Gastroesophageal sphincter (tissue), 3 donors: Measurements from ENCODE around the gene ZC3H12C.

Experiments
- EP300 ChIP-seq: sonication (generic); formaldehyde crosslinking; IDR thresholded peaks from one replicate; pipeline ENCODE4 v1.6.1; 2017; ENCODE audit warnings: antibody characterized with exemption, mild to moderate bottlenecking
- POLR2A ChIP-seq, 2 donors: fragments of 450-650 bp; IDR thresholded peaks; one replicate each; pipeline ENCODE4 v1.6.1; 2017; ENCODE audit warnings: antibody characterized with exemption in 2 of 2, mild to moderate bottlenecking in 2 of 2, moderate library complexity in 1 of 2
- TF ChIP-seq, protein P1 (sequence below), 4 experiments: fragments of 200-600 bp in 2 of 4; fragments of 450-650 bp in 2 of 4; sonication (generic) in 1 of 4; IDR thresholded peaks; one replicate each; pipeline ENCODE4 v1.5.1; 2017 to 2019; ENCODE audit warnings: antibody characterized with exemption in 4 of 4, mild to moderate bottlenecking in 2 of 4, moderate library complexity in 2 of 4

DNA sequence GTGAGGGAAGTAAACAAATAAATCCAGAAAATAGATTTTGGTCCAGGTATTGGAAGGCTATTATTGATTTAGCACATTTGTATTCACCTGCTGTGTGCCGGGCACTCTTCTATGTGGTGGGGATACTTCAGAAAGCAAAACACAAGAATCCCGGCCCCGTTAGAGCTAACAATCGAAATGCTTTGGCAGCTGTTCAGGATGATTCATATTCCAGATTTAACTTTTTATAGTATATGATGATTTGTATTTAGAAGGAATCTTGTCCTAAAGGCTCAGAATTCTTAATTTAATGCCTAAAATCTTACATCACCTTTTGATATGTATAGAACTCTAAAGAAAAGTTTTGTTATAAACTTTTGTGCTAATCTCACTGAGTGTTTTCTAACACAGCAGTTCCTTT is 28.0 kb downstream of the ZC3H12C start:
- no peak for TF ChIP-seq EP300
- TF ChIP-seq, protein P1, sequence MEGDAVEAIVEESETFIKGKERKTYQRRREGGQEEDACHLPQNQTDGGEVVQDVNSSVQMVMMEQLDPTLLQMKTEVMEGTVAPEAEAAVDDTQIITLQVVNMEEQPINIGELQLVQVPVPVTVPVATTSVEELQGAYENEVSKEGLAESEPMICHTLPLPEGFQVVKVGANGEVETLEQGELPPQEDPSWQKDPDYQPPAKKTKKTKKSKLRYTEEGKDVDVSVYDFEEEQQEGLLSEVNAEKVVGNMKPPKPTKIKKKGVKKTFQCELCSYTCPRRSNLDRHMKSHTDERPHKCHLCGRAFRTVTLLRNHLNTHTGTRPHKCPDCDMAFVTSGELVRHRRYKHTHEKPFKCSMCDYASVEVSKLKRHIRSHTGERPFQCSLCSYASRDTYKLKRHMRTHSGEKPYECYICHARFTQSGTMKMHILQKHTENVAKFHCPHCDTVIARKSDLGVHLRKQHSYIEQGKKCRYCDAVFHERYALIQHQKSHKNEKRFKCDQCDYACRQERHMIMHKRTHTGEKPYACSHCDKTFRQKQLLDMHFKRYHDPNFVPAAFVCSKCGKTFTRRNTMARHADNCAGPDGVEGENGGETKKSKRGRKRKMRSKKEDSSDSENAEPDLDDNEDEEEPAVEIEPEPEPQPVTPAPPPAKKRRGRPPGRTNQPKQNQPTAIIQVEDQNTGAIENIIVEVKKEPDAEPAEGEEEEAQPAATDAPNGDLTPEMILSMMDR (IDR thresholded peaks at IDR 0.05): no peak
- no peak for TF ChIP-seq POLR2A (IDR thresholded peaks at IDR 0.05)
